ENCODE measurements around the gene TM2D1.

DNA sequence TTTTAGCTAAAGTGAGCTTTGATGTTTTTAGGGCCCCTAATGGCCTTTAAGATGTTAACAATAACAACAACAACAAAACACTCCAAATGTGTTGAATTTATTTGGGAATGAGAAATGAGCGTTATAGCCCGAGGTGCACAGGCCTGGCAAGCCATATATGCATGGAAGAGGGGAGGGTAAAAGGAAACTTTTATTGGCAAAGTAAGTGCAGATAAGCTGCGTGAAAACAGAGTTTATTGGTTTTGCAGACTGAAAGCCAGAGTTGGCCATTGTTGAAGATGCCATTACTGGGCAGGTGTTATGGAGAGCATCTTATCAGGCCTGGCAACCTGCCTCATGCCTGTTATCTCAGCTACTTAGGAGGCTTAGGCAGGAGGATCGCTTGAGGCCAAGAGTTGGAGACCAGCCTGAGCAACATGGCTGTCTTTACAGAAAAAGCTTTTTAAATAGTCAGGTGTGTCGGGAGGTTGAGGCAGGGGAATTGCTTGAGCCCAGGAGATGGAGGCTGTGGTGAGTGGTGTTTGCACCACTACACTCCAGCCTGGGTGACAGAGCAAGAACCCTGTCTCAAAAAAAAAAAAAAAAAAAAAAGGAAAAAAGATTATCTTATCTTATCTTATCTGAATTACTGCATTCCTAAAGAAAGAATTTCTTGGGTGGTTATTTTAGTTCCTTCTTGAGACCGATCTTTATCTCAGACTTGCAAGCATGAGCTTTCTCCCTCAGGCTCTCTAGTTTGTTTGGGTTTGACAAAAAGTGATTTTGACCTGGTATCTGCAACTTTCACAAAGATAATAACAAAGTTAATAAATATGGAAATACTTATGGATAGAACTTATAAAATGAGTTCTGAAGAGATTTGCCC, 19.0 kb upstream of the TM2D1 start:
- TF ChIP-seq ZNF565 (CRISPR knock-in tag; conservative IDR thresholded peaks at IDR 0.05; ENCODE audit: low read depth) (no peak), CSDC2 (CRISPR knock-in tag; IDR thresholded peaks at IDR 0.05) (no peak), ZNF70 (CRISPR knock-in tag; IDR thresholded peaks at IDR 0.05) (no peak), BACH2 (CRISPR knock-in tag; IDR thresholded peaks at IDR 0.05; ENCODE audit: borderline replicate concordance) (no peak), RARB (CRISPR knock-in tag; IDR thresholded peaks at IDR 0.05) (no peak), PPARA (CRISPR knock-in tag; IDR thresholded peaks at IDR 0.05; ENCODE audit: borderline replicate concordance) (no peak), ARNTL (CRISPR knock-in tag; IDR thresholded peaks at IDR 0.05; ENCODE audit: borderline replicate concordance, low read depth) (no peak), ZFP3 (CRISPR knock-in tag; IDR thresholded peaks at IDR 0.05) (no peak)
- TF ChIP-seq, protein P1, sequence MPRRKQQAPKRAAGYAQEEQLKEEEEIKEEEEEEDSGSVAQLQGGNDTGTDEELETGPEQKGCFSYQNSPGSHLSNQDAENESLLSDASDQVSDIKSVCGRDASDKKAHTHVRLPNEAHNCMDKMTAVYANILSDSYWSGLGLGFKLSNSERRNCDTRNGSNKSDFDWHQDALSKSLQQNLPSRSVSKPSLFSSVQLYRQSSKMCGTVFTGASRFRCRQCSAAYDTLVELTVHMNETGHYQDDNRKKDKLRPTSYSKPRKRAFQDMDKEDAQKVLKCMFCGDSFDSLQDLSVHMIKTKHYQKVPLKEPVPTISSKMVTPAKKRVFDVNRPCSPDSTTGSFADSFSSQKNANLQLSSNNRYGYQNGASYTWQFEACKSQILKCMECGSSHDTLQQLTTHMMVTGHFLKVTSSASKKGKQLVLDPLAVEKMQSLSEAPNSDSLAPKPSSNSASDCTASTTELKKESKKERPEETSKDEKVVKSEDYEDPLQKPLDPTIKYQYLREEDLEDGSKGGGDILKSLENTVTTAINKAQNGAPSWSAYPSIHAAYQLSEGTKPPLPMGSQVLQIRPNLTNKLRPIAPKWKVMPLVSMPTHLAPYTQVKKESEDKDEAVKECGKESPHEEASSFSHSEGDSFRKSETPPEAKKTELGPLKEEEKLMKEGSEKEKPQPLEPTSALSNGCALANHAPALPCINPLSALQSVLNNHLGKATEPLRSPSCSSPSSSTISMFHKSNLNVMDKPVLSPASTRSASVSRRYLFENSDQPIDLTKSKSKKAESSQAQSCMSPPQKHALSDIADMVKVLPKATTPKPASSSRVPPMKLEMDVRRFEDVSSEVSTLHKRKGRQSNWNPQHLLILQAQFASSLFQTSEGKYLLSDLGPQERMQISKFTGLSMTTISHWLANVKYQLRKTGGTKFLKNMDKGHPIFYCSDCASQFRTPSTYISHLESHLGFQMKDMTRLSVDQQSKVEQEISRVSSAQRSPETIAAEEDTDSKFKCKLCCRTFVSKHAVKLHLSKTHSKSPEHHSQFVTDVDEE (CRISPR knock-in tag; IDR thresholded peaks at IDR 0.05), result no peak
- TF ChIP-seq, protein P2, sequence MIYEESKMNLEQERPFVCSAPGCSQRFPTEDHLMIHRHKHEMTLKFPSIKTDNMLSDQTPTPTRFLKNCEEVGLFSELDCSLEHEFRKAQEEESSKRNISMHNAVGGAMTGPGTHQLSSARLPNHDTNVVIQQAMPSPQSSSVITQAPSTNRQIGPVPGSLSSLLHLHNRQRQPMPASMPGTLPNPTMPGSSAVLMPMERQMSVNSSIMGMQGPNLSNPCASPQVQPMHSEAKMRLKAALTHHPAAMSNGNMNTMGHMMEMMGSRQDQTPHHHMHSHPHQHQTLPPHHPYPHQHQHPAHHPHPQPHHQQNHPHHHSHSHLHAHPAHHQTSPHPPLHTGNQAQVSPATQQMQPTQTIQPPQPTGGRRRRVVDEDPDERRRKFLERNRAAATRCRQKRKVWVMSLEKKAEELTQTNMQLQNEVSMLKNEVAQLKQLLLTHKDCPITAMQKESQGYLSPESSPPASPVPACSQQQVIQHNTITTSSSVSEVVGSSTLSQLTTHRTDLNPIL (CRISPR knock-in tag; IDR thresholded peaks at IDR 0.05; ENCODE audit: low read depth), result no peak
